Measurements from ENCODE around the gene FAM163B.

The FAM163B gene

GRCh38 chr9:133528876-133529241, 80.3 kb downstream of the FAM163B start:
- in situ Hi-C loops (cut with MboI; ENCODE audit: low pct_unique_long_range_greater_than_20kb, low sequenced_read_pairs, unreplicated experiment): loop anchor here (25.0 kb wide), 2 partner anchors 208 to 483 kb away; partner anchors contain the start of gene SARDH
- no peak for DNase-seq (ENCODE audit: low spot score)
- no peak for TF ChIP-seq CTCF (IDR thresholded peaks at IDR 0.05; ENCODE audit: extremely low read depth, insufficient read depth, missing control alignments)

- DNase-seq (ENCODE audit: low spot score): no peak
- no peak for TF ChIP-seq CTCF (IDR thresholded peaks at IDR 0.05; ENCODE audit: extremely low read depth, insufficient read depth, missing control alignments)
- in situ Hi-C loops (cut with MboI; ENCODE audit: low pct_unique_long_range_greater_than_20kb, low sequenced_read_pairs, unreplicated experiment): loop anchor here (25.0 kb wide), 2 partner anchors 209 to 484 kb away; partner anchors contain the start of gene SARDH
These were observed 81.0 kb downstream of the FAM163B start for GRCh38 chr9:133528001-133528875.

- DNase-seq (ENCODE audit: low spot score): no peak
- TF ChIP-seq CTCF (IDR thresholded peaks at IDR 0.05; ENCODE audit: extremely low read depth, insufficient read depth, missing control alignments): no peak
- in situ Hi-C loops (cut with MboI; ENCODE audit: low pct_unique_long_range_greater_than_20kb, low sequenced_read_pairs, unreplicated experiment): loop anchor here (25.0 kb wide), 2 partner anchors 210 to 485 kb away; partner anchors contain the start of gene SARDH
These were observed 81.7 kb downstream of the FAM163B start for GRCh38 chr9:133527444-133527920.
